GM19395 (cell line): ENCODE measurements around the gene TEPSIN.
A peak's percentile ranks its signal among the peaks of the same experiment; 100 is the strongest.

Experiments
- ATAC-seq: cut with Tn5 transposase; IDR thresholded peaks from one replicate; pipeline ENCODE4 v1.9.1; 2021; ENCODE audit warnings: mild to moderate bottlenecking, moderate library complexity; ENCODE audit not compliant: unreplicated experiment

Gene TEPSIN

GRCh38 chr17:81238815-81239713 is at the start of gene TEPSIN, which contains the start of gene NDUFAF8:
Gene TEPSIN (minus strand): TSS chr17:81239055. CDS start chr17:81239033, 22 bp downstream.
Gene NDUFAF8 (plus strand): TSS chr17:81239318. CDS start chr17:81239364, 46 bp downstream.
- ATAC-seq, result peak; percentile 93

- ATAC-seq, result no peak
Measured at GRCh38 chr17:81287741-81288430, 49.0 kb upstream of the TEPSIN start.

GRCh38 chr17:81287152-81287551 is 48.3 kb upstream of the TEPSIN start:
- ATAC-seq, result no peak

- ATAC-seq, result no peak
Measured at GRCh38 chr17:81286491-81287145, 47.8 kb upstream of the TEPSIN start.

- no peak for ATAC-seq
Measured at GRCh38 chr17:81285894-81286293, 47.0 kb upstream of the TEPSIN start.

- ATAC-seq, result no peak
Measured at GRCh38 chr17:81285179-81285878, 46.5 kb upstream of the TEPSIN start.

GRCh38 chr17:81282876-81283275 is 44.0 kb upstream of the TEPSIN start:
- no peak for ATAC-seq

GRCh38 chr17:81282141-81282540 is 43.3 kb upstream of the TEPSIN start:
- no peak for ATAC-seq

- no peak for ATAC-seq
Measured at GRCh38 chr17:81280571-81280970, 41.7 kb upstream of the TEPSIN start.

- ATAC-seq, result no peak
Measured at GRCh38 chr17:81279278-81280275, 40.7 kb upstream of the TEPSIN start.

GRCh38 chr17:81278831-81279230 is 40.0 kb upstream of the TEPSIN start:
- ATAC-seq, result no peak

GRCh38 chr17:81277946-81278693 is 39.3 kb upstream of the TEPSIN start:
- ATAC-seq, result no peak

GRCh38 chr17:81277421-81277820 is 38.6 kb upstream of the TEPSIN start:
- ATAC-seq, result no peak

GRCh38 chr17:81276781-81277180 is 37.9 kb upstream of the TEPSIN start:
- no peak for ATAC-seq

- ATAC-seq, result no peak
Measured at GRCh38 chr17:81274471-81274855, 35.6 kb upstream of the TEPSIN start.

GRCh38 chr17:81273698-81274470 is 35.0 kb upstream of the TEPSIN start:
- ATAC-seq, result no peak

GRCh38 chr17:81272616-81273015 is 33.8 kb upstream of the TEPSIN start:
- no peak for ATAC-seq

GRCh38 chr17:81271226-81271625 is 32.4 kb upstream of the TEPSIN start:
- ATAC-seq, result no peak
